HG03103 (cell line): Measurements from ENCODE around the gene THEM4.

Experiments
- ATAC-seq: cut with Tn5 transposase; IDR thresholded peaks from one replicate; pipeline ENCODE4 v1.9.1; 2021; ENCODE audit warnings: low read depth; ENCODE audit not compliant: unreplicated experiment

Gene THEM4

GRCh38 chr1:151840421-151840820, 68.9 kb downstream of the THEM4 start:
- ATAC-seq: no peak

- no peak for ATAC-seq
Measured at GRCh38 chr1:151839457-151840403, 69.6 kb downstream of the THEM4 start, which contains the start of gene C2CD4D. C2CD4D (minus strand) TSS chr1:151839820; CDS start chr1:151838989, 831 bp downstream.

GRCh38 chr1:151839082-151839412, 70.3 kb downstream of the THEM4 start:
- ATAC-seq: no peak

GRCh38 chr1:151838222-151839081, 70.9 kb downstream of the THEM4 start:
- ATAC-seq: no peak

GRCh38 chr1:151837884-151838221, 71.5 kb downstream of the THEM4 start:
- no peak for ATAC-seq

GRCh38 chr1:151837197-151837596, 72.1 kb downstream of the THEM4 start:
- no peak for ATAC-seq

- no peak for ATAC-seq
Measured at GRCh38 chr1:151835596-151835995, 73.7 kb downstream of the THEM4 start.

- no peak for ATAC-seq
Measured at GRCh38 chr1:151834239-151834638, 75.1 kb downstream of the THEM4 start.

- no peak for ATAC-seq
Measured at GRCh38 chr1:151833172-151833900, 76.0 kb downstream of the THEM4 start.

GRCh38 chr1:151832318-151832980, 76.9 kb downstream of the THEM4 start:
- no peak for ATAC-seq

GRCh38 chr1:151831605-151832004, 77.7 kb downstream of the THEM4 start, which contains the start of gene RORC:
RORC (minus strand) TSS chr1:151831802; CDS start chr1:151831764, 38 bp downstream.
- no peak for ATAC-seq

- no peak for ATAC-seq
Measured at GRCh38 chr1:151831256-151831591, 78.1 kb downstream of the THEM4 start.

- no peak for ATAC-seq
Measured at GRCh38 chr1:151830055-151830454, 79.3 kb downstream of the THEM4 start.

- no peak for ATAC-seq
Measured at GRCh38 chr1:151829352-151830046, 79.8 kb downstream of the THEM4 start.

GRCh38 chr1:151828921-151829320, 80.4 kb downstream of the THEM4 start:
- ATAC-seq: no peak

- no peak for ATAC-seq
Measured at GRCh38 chr1:151827853-151828252, 81.5 kb downstream of the THEM4 start.

GRCh38 chr1:151825751-151826660, 83.3 kb downstream of the THEM4 start:
- no peak for ATAC-seq

GRCh38 chr1:151825204-151825603, 84.1 kb downstream of the THEM4 start:
- ATAC-seq: no peak
